HCT116 (cell line): Measurements from ENCODE around the gene CRYAB.

Experiments
- CEBPB ChIP-seq: IDR thresholded peaks from 2 replicates; pipeline ENCODE4 v1.6.1; 2012; ENCODE audit warnings: low read depth
- EGR1 ChIP-seq: IDR thresholded peaks from 2 replicates; pipeline ENCODE4 v1.6.1; 2012; ENCODE audit warnings: low read depth
- EZH2 ChIP-seq: fragments of 200-600 bp; sonication (generic); IDR thresholded peaks from 2 replicates; pipeline ENCODE4 v1.6.1; 2017; ENCODE audit warnings: antibody characterized with exemption, mixed run types
- POLR2A ChIP-seq: IDR thresholded peaks from 2 replicates; pipeline ENCODE4 v1.7.0; 2011; ENCODE audit warnings: borderline replicate concordance; ENCODE audit not compliant: insufficient read depth, insufficient read length; ENCODE audit errors: extremely low read depth
- RAD21 ChIP-seq: IDR thresholded peaks from 2 replicates; pipeline ENCODE4 v1.6.1; 2012; ENCODE audit warnings: low read depth, mild to moderate bottlenecking
- TCF7L2 ChIP-seq: IDR thresholded peaks from 2 replicates; pipeline ENCODE4 v1.7.0; 2011; ENCODE audit warnings: borderline replicate concordance, inconsistent platforms; ENCODE audit not compliant: insufficient read depth, insufficient read length; ENCODE audit errors: extremely low read depth
- YY1 ChIP-seq: IDR thresholded peaks from 2 replicates; pipeline ENCODE4 v1.6.1; 2011; ENCODE audit warnings: low read length, low read depth, moderate library complexity, mild to moderate bottlenecking; ENCODE audit not compliant: insufficient replicate concordance; ENCODE audit errors: extremely low read depth
- ZNF274 ChIP-seq: fragments of 200-500 bp; sonication (Bioruptor generic); IDR thresholded peaks from 2 replicates; pipeline ENCODE4 v1.6.1; 2014; ENCODE audit warnings: mild to moderate bottlenecking, low read depth, low read length, inconsistent platforms
- TF ChIP-seq, protein P1 (sequence below), 3 experiments: fragments of 200-600 bp in 1 of 3; sonication (generic) in 1 of 3; IDR thresholded peaks in 2 of 3; conservative IDR thresholded peaks in 1 of 3; 2 replicates each; pipeline ENCODE4 v1.5.1; 2012 to 2017; ENCODE audit warnings: low read depth in 2 of 3, low read length in 2 of 3, antibody characterized with exemption in 1 of 3, borderline replicate concordance in 1 of 3, control low read depth in 1 of 3, mild to moderate bottlenecking in 1 of 3, mixed read lengths in 1 of 3, mixed run types in 1 of 3, moderate library complexity in 1 of 3; ENCODE audit not compliant: insufficient read depth in 1 of 3
- TF ChIP-seq, protein P2 (sequence below): IDR thresholded peaks from 2 replicates; pipeline ENCODE4 v1.6.1; 2012

DNA sequence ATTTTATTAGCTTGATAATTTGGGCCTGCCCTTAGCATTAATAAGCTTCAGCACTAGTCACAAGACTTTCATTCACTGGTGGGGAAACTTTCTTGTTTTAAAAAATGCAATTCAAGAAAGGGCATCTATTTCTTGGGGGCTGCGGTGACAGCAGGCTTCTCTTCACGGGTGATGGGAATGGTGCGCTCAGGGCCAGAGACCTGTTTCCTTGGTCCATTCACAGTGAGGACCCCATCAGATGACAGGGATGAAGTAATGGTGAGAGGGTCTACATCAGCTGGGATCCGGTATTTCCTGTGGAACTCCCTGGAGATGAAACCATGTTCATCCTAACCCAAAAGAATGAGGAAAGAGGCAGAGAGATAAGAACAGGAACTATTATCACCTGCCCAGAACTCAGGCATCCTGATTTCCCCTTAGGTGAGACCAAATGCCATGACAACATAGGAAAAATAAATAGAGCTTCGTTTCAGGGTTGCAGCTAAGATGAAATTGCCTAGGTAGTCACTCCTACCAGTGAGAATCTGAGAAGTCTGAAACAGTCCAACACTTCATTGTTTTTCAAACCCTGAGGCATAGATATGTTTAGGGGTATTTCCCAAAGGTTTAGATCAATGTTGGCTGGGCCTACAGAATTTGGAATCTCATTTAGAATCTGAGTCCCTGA, 2.8 kb downstream of the CRYAB start:
- TF ChIP-seq, protein P1, sequence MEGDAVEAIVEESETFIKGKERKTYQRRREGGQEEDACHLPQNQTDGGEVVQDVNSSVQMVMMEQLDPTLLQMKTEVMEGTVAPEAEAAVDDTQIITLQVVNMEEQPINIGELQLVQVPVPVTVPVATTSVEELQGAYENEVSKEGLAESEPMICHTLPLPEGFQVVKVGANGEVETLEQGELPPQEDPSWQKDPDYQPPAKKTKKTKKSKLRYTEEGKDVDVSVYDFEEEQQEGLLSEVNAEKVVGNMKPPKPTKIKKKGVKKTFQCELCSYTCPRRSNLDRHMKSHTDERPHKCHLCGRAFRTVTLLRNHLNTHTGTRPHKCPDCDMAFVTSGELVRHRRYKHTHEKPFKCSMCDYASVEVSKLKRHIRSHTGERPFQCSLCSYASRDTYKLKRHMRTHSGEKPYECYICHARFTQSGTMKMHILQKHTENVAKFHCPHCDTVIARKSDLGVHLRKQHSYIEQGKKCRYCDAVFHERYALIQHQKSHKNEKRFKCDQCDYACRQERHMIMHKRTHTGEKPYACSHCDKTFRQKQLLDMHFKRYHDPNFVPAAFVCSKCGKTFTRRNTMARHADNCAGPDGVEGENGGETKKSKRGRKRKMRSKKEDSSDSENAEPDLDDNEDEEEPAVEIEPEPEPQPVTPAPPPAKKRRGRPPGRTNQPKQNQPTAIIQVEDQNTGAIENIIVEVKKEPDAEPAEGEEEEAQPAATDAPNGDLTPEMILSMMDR (IDR thresholded peaks at IDR 0.05 in 2 of 3, conservative IDR thresholded peaks at IDR 0.05 in 1 of 3; ENCODE audit: borderline replicate concordance in 1 of 3, insufficient read depth in 1 of 3, low read depth in 2 of 3, low read length in 2 of 3), result no peak
- TF ChIP-seq EGR1, result no peak
- TF ChIP-seq POLR2A, result no peak
- TF ChIP-seq RAD21, result no peak
- no peak for TF ChIP-seq EZH2
- TF ChIP-seq ZNF274, result no peak
- TF ChIP-seq TCF7L2, result no peak
- no peak for TF ChIP-seq YY1
- TF ChIP-seq, protein P2, sequence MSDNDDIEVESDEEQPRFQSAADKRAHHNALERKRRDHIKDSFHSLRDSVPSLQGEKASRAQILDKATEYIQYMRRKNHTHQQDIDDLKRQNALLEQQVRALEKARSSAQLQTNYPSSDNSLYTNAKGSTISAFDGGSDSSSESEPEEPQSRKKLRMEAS, result no peak
- no peak for TF ChIP-seq CEBPB
